Activated effector memory CD4-positive, alpha-beta T cell treated with Interleukin-2 at 50 U/mL for 16 hours (primary cell): Measurements from ENCODE around the gene PSMD2.
"Not testable (repeated sequence)": the region's sequence is repeated elsewhere in the genome, so short reads cannot be mapped to it uniquely, and the experiment has no call there.

Experiments used
- DNase-seq: peaks from one replicate; pipeline ENCODE4 v3.0.0-alpha.2; 2020

The PSMD2 gene

DNA sequence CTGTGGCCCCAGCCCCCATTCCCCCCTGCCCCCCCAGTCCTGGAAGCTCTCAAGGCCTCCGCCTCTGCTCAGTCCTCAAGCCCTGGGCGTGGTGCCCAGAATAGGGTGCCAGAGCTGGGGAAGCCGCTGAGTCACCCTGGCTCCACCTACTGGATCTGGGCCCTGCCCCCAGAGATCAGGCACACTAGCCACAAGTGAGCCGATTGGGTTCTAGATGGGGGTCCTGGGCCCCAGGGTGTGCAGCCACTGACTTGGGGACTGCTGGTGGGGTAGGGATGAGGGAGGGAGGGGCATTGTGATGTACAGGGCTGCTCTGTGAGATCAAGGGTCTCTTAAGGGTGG lies 21.0 kb downstream of the PSMD2 start:
- peak; percentile 14 for DNase-seq

DNA sequence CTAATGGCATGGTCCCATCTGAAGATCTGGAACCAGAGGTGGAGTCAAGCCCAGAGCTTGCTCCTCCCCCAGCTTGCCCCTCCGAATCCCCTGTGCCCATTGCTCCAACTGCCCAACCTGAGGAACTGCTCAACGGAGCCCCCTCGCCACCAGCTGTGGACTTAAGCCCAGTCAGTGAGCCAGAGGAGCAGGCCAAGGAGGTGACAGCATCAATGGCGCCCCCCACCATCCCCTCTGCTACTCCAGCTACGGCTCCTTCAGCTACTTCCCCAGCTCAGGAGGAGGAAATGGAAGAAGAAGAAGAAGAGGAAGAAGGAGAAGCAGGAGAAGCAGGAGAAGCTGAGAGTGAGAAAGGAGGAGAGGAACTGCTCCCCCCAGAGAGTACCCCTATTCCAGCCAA lies 22.6 kb downstream of the PSMD2 start:
- DNase-seq: no peak

DNA sequence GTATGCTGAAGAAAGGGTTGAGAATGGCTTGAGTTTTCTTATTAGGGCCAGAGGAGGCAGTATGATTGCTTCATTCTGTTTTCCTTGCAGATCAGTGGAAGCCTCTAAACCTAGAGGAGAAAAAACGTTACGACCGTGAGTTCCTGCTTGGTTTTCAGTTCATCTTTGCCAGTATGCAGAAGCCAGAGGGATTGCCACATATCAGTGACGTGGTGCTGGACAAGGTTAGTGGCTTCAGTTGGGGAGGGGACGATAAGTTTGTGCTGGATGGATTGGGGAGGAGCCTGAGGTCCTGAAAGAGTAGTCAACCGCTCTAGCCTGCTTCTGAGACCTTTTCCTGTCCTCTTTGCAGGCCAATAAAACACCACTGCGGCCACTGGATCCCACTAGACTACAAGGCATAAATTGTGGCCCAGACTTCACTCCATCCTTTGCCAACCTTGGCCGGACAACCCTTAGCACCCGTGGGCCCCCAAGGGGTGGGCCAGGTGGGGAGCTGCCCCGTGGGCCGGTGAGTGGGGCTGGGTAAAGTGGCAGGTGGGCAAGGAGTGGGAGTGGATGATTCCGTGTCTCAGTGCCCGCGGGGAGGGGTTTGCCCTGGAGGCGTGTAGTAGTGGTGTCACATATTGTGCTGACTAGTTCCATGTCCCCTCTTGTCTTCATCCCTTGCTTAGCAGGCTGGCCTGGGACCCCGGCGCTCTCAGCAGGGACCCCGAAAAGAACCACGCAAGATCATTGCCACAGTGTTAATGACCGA lies 23.9 kb downstream of the PSMD2 start:
- no peak for DNase-seq

DNA sequence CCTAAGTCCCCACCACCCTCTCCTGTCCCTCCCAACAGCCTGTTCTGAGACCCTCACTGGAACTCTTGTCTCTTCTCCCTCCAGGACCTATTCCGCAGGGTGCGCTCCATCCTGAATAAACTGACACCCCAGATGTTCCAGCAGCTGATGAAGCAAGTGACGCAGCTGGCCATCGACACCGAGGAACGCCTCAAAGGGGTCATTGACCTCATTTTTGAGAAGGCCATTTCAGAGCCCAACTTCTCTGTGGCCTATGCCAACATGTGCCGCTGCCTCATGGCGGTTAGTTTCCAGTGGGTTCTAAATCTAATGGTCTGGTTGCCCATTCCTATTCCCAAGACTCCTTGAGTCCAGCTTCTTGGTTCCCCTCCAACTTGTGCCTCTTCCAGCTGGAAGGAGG lies 24.7 kb downstream of the PSMD2 start:
- no peak for DNase-seq

DNA sequence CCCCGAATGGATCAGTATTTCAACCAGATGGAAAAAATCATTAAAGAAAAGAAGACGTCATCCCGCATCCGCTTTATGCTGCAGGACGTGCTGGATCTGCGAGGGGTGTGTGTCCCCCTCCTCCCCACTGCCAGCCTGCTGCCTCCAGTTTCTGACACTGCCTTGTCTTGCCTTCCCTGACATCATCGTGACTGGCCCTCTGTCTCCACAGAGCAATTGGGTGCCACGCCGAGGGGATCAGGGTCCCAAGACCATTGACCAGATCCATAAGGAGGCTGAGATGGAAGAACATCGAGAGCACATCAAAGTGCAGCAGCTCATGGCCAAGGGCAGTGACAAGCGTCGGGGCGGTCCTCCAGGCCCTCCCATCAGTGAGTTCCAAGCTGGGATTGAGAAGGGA lies 26.2 kb downstream of the PSMD2 start:
- no peak for DNase-seq

DNA sequence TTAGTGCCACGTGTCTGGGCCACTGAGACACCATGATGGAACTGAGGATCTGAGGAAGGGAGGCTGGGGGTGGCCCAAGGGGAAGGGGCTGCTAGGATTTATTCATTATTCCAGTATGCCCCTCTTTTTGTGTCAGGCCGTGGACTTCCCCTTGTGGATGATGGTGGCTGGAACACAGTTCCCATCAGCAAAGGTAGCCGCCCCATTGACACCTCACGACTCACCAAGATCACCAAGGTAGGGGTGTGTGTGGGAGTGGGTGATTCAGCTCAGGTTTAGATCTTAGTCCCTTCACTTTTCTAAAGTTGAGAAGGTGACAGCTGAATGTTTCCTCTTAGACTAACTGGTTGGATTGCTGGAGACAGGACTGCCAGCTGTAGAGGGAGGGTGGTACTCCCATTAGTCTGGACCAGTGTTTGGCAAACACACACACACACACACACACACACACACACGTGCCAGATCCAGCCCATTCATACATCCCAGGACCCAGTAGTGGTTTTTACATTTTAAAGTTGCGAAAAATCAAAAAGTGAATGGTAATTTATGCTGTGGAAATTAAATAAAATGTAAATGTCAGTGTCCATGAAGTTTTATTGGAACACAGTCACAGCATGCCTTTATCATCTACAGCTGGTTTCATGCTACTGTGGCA lies 26.8 kb downstream of the PSMD2 start:
- no peak for DNase-seq

DNA sequence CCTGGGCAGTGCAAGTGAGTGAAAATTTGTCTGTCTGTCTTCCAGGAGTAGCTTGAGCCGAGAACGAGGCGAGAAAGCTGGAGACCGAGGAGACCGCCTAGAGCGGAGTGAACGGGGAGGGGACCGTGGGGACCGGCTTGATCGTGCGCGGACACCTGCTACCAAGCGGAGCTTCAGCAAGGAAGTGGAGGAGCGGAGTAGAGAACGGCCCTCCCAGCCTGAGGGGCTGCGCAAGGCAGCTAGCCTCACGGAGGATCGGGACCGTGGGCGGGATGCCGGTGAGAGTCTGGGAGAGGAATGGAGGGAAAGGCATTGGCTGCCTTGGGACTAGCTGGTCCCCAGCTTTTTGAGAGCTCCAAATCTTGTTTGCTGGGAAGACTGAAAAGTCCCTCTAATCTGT lies 28.1 kb downstream of the PSMD2 start:
- DNase-seq: no peak

DNA sequence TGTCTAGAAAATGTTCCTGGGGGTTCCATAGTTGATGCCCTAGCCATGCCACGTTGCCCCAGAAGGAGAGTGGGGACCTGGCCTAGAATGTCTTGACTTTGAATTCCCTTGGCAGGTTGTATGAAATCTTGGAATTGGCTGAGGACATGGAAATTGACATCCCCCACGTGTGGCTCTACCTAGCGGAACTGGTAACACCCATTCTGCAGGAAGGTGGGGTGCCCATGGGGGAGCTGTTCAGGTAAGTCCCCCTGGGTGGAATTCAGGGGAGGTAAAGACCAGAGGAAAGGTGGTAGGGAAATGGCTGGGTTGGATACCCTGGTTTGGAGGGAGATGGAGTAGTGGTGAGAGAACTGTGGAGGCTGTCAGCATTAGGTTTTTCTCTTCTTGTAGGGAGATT lies 29.5 kb downstream of the PSMD2 start:
- DNase-seq: no peak

DNA sequence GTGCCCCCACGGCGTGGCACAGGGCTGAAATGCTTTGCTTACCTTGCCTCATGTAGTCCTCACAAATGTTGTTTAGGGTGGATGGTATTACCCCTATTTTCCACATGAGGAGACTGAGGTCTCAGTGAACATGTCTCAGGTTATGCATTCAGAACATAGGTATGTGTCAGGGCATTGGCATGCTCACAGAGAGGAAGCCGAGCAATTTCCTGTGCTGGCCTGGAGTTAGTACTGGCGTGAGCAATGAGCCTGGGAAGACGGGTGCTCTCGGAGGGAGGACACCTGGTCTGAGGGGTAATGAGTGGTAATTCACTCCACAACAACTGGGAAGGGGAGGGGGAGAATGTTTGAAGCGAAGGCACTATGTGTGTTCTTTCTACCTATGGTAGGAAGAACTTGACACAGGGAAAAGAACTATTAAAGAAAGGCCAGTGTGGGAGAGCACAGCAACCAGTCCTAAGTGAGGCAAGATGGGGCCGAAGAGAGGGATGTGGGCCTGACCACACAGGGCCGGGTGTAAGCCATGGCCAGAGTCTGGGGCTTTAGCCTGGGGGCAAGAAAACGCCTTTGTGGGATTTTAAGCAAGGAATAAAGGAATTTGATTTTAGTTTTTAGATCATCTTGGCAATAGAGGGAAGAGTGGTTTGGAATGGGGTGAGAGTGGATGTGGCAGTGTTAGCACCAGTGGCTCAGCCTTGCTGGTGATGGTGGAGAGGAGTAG lies 33.5 kb downstream of the PSMD2 start:
- no peak for DNase-seq

DNA sequence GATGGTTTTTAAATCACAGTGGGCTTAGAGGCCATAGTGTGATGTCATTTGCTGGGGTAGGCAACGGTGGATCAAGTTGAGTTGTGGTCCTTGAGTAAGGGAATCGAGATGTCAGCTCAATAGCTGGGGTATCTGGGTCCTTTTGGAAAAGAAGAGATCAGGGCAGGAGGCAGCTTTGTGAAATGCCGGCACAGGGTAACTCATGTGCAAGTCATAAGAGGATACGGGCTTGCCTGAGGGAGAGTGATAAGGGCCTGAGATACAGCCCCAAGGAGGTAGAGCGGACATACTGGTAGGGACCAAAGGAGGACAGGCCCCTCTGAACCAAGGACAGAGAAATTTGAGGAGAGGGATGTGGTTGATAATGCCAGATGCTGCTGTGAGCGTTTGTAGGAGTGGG lies 34.1 kb downstream of the PSMD2 start:
- no peak for DNase-seq

DNA sequence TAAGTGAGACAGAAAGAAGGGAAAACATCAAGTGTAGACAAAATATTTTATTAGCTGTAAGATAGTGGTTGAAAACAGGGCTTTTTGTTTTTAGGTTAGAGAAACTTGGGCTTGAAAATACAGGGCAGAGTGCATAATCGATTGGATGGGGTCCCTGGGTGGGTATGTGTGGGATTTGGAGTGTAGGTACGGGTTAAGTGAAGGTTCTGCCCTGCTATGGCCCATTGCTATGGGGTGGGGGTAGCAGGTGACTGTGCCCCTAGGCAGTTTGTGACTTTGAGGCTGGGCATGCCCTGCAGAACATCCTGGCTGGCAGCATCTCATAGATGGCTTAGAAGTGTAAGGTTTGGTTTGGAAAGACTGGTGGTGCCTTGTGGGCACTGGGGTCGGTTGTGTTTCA lies 34.7 kb downstream of the PSMD2 start:
- no peak for DNase-seq

DNA sequence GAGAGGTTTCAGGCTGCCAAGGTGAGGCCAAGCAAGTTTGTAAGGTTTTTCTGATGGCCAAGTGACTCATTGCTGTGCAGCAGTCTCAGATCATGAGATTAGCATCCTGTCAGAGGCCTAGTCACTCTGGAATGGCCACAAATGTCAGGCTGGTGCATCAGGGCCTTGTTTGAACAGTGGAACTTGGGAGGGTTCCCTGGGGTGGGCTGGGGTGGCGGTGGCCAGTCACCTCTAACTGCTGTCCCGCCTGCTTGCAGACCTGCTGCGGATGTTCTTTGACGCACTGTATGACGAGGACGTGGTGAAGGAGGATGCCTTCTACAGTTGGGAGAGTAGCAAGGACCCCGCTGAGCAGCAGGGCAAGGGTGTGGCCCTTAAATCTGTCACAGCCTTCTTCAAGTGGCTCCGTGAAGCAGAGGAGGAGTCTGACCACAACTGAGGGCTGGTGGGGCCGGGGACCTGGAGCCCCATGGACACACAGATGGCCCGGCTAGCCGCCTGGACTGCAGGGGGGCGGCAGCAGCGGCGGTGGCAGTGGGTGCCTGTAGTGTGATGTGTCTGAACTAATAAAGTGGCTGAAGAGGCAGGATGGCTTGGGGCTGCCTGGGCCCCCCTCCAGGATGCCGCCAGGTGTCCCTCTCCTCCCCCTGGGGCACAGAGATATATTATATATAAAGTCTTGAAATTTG lies 35.6 kb downstream of the PSMD2 start:
- DNase-seq: peak; percentile 11

DNA sequence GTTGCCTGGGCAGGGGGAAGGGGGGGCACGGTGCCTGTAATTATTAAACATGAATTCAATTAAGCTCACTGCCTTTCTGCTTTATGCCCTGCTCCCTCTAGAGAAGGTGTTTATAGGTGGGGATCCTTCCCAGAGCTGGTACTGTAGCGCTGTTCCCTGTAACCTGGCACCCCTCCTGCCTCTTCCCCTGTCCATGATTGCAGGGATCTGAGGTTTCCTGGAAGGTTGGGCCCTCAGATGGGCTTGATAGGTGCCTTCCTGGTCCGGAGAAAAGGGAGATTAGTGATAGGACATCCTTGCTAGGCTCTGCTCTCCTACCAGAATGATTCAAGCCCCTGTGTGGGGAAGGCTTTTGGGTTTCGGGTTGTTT lies 36.2 kb downstream of the PSMD2 start:
- no peak for DNase-seq

DNA sequence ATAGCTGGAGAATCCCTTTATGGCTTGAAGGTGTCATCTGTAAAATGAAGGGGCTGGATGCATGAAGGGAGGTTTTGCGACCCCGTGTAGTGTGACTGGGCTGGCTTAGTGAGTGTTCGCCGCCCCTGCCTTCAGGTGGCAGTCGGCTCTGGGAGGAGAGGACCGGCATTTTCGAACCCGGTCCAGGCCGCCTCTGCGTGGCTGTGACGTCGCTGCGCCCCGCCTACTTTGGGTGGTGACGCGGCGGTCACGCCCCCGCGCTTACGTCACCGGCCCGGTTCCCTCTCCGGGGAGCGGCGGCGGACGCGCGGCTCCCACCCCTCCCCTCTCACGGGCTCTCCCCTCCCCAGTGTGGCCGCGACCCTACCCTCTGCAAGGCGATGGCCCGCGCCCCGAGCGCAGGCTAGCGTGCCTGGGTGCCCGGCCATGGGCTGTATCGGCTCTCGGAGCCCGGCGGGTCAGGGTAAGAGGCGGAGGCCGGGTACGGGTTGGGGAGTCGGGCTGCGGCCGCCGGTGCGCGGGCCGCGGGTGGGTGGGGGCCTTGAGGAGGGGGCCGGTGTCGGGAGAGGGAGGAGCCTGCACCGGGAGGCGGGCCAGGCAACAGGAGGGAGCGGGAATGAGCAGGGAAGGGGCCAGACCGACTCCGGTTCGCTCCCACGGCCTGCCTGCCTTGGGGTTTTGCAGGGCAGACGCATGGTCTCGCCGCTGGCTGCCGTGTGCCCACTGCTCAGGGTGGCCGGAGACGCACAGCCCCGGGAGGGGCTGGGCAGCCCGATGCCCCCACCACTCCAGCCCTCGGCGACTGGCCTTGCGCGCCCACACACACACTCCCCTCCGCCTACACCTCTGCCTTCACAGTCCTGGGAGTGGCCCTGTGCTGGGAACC lies 36.9 kb downstream of the PSMD2 start:
- DNase-seq: peak; percentile 79

DNA sequence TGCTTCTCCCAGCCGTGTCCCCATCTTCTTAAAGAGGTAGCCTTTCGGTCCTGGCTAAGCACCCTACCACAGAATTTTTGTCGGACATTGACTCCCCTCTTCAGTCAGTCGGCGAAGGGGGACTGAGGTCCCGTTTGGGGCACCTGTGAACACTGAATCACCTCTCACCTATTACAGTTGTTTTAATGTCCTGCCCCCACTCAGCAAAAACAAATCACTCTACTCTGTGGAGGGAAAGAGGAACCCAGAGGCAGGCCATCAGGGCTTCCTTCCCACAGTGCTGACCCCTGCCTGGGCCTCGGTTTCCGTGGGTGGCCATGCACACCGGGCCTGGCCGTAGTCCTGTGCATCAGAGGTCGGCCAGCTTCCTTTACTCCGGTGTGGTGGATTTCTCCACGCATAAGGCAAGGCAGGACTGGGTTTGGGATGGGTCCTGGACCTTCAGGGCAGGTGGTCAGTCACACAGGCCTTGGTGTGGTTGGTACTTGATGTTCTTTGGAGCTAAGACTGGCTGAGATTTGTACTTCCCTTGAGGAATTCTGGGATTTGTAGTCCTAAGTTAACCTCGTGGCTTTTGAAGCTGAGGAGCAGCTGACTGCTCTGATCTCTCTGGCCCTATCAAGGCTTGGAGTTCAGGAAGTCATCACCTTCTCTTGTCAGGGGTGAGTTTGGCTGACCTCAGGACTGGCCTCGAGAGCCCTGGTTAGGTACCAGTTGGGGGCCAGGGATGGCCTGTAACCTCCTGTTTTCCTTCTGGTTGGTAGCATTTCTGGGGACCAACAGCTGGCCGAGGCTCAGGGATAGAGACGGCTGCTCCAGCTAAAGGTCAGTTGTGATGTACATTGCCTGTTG lies 37.7 kb downstream of the PSMD2 start:
- DNase-seq: no peak

DNA sequence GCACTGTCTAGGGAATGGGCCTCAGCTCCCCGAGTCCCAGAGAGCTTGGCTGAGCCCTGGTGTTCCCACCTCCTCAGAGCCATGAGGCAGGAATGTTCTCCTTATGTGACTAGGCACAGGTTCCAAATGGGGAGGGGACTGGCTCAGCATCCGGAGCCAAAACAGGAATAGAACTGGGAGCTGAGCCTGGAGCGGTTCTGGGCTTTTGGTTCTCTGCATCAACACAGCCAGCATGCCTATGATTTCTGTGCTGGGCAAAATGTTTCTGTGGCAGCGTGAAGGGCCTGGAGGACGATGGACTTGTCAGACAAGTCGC lies 38.3 kb downstream of the PSMD2 start, which contains the start of gene FAM131A:
Gene FAM131A, plus strand, starts transcription at position 202 of the 316 bp plus-strand sequence. Its CDS starts 31 bp downstream, at position 233.
- no peak for DNase-seq

DNA sequence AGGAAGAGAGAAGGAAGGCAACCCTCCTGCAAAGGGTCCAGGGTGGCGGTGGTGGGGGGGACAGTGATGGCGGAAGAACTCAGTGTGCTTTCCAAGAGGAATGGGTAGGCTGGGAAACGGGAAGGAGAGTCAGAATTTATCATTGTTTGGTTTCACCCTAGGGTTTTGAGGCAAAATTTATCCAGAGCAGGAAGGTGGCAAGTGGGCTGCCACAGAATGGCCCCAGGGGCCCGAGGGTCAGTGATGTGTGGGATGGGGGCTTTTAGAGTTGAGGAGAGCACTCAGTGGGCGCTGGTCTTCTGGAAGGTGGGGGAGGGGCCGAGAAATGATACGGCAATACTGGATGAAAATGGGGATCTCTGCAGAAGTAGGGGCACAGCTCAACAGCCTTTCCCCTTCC lies 38.9 kb downstream of the PSMD2 start:
- DNase-seq: no peak

DNA sequence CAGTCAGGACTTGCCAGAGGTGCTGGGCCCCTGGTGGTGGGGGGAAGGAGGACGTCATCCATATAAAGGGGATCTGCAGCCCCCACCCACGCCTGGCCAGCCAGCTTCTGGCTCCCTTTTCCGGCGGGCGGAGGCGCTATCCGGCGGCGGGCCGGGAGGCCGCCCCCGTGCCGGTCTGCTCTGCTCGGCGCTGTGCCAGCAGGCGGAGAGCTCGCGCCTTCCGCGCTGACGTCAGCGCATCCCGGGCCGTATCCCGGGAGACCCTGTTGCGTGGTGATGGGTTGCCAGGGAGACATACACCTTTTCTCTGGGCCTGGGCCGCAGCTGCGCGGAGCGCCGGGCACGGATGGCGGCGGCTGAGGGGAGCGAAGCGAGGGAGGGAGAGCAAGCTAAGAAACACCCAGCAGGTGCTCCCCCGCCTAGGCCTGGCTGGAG lies 39.5 kb downstream of the PSMD2 start:
- no peak for DNase-seq

DNA sequence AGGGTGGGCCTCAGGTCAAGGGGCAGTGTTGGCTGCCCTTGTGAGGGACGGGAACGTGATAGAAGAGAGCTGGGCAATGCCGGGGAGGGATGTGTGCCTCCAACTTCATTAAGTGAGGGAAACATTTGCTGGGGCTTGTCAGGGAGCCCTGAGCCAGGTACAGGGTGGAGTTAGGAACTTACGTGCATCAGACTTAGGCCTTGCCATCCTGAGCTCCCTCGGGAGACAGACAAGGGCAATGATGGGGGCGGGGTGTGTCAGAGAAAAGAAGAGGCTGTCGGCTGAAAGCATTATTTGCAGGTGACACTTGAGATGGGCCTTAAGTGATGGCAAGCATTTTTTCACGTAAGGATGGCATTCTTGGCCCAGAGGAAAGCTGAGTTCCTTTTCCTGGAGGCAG lies 40.0 kb downstream of the PSMD2 start:
- no peak for DNase-seq

DNA sequence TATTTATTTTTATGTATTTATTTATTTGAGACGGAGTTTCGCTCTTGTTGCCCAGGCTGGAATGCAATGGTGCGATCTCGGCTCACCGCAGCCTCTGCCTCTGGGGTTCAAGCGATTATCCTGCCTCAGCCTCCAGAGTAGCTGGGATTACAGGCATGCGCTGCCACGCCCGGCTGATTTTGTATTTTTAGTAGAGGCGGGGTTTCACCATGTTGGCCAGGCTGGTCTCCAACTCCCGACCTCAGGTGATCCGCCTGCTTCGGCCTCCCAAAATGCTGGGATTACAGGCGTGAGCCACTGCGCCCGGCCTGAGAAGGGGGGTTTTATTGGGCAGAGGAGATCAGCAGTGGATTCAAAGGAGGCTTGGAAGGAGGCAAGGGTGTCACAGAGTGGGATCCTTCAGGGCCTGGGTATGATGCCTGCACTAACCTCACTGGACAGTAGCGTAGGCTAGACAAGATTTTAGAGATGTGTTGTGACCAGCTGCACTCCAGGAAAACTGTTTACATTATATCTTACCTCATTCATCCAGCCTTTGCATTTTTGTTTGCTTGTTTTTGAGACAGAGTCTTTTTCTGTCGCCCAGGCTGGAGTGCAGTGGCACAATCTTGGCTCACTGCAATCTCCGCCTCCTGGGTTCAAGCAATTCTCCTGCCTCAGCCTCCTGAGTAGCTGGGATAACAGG lies 40.6 kb downstream of the PSMD2 start:
- DNase-seq: not testable (repeated sequence)

DNA sequence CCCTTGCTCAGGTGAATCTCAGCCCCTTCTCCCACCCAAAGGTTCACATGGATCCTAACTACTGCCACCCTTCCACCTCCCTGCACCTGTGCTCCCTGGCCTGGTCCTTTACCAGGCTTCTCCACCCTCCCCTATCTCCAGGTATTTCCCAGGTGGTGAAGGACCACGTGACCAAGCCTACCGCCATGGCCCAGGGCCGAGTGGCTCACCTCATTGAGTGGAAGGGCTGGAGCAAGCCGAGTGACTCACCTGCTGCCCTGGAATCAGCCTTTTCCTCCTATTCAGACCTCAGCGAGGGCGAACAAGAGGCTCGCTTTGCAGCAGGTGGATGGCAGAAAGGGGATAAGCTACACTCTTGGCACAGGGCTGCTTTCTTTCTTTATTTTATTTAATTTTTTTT lies 42.9 kb downstream of the PSMD2 start:
- no peak for DNase-seq
